NCI-H1417 (cell line): ENCODE data around the gene UAP1L1.
A peak's percentile ranks its signal among the peaks of the same experiment; 100 is the strongest.
"Not testable (repeated sequence)": the region's sequence is repeated elsewhere in the genome, so short reads cannot be mapped to it uniquely, and the experiment has no call there.

Experiments used
- DNase-seq, 3 experiments: peaks; one replicate each; lab custom pipeline; 2025; lab: John Stamatoyannopoulos, UW

The UAP1L1 gene

GRCh38 chr9:137056739-137057415 lies 20.4 kb upstream of the UAP1L1 start:
- DNase-seq: peak in 2 of 3 experiments; percentile 17 to 57

GRCh38 chr9:137057545-137057944 lies 19.8 kb upstream of the UAP1L1 start:
- peak; percentile 75 to 89 (median 77) for DNase-seq

- peak; percentile 8 to 66 (median 46) for DNase-seq
Observed at GRCh38 chr9:137058521-137059234, 18.6 kb upstream of the UAP1L1 start.

- no peak for DNase-seq
Observed at GRCh38 chr9:137062384-137062783, 14.9 kb upstream of the UAP1L1 start.

- not testable (repeated sequence) for DNase-seq
Observed at GRCh38 chr9:137062798-137063197, 14.5 kb upstream of the UAP1L1 start.

- no peak for DNase-seq
Observed at GRCh38 chr9:137063311-137064026, 13.8 kb upstream of the UAP1L1 start.

GRCh38 chr9:137064027-137064879 lies 13.1 kb upstream of the UAP1L1 start:
- DNase-seq: peak; percentile 16 to 70 (median 53)

GRCh38 chr9:137064880-137065164 lies 12.5 kb upstream of the UAP1L1 start:
- no peak for DNase-seq

GRCh38 chr9:137065336-137065967 lies 11.9 kb upstream of the UAP1L1 start:
- DNase-seq: no peak

- DNase-seq: no peak
Observed at GRCh38 chr9:137066096-137066861, 11.0 kb upstream of the UAP1L1 start.

GRCh38 chr9:137067860-137068538 lies 9.3 kb upstream of the UAP1L1 start:
- DNase-seq: peak; percentile 50 to 89 (median 73)

- no peak for DNase-seq
Observed at GRCh38 chr9:137068539-137069507, 8.5 kb upstream of the UAP1L1 start.

GRCh38 chr9:137069508-137070091 lies 7.7 kb upstream of the UAP1L1 start:
- peak in 2 of 3 experiments; percentile 55 to 65 for DNase-seq

GRCh38 chr9:137070201-137070905 lies 7.0 kb upstream of the UAP1L1 start, which contains the start of gene SAPCD2:
Gene SAPCD2, minus strand, starts transcription at chr9:137070557. Its CDS starts 97 bp downstream, at chr9:137070460.
- peak; percentile 85 to 97 (median 93) for DNase-seq

- peak in 2 of 3 experiments; percentile 51 to 88 for DNase-seq
Observed at GRCh38 chr9:137070906-137071275, 6.4 kb upstream of the UAP1L1 start.

GRCh38 chr9:137071282-137071681 lies 6.0 kb upstream of the UAP1L1 start:
- no peak for DNase-seq

- no peak for DNase-seq
Observed at GRCh38 chr9:137073992-137074399, 3.3 kb upstream of the UAP1L1 start.
